Activated CD4-positive, alpha-beta T cell treated with anti-CD3 and anti-CD28 coated beads for 1 hour (primary cell): Measurements from ENCODE around the gene NAA30.
"Not testable (repeated sequence)": the region's sequence is repeated elsewhere in the genome, so short reads cannot be mapped to it uniquely, and the experiment has no call there.

Experiments used
- DNase-seq: peaks from one replicate; pipeline ENCODE4 v3.0.0-alpha.2; 2020

Gene NAA30

DNA sequence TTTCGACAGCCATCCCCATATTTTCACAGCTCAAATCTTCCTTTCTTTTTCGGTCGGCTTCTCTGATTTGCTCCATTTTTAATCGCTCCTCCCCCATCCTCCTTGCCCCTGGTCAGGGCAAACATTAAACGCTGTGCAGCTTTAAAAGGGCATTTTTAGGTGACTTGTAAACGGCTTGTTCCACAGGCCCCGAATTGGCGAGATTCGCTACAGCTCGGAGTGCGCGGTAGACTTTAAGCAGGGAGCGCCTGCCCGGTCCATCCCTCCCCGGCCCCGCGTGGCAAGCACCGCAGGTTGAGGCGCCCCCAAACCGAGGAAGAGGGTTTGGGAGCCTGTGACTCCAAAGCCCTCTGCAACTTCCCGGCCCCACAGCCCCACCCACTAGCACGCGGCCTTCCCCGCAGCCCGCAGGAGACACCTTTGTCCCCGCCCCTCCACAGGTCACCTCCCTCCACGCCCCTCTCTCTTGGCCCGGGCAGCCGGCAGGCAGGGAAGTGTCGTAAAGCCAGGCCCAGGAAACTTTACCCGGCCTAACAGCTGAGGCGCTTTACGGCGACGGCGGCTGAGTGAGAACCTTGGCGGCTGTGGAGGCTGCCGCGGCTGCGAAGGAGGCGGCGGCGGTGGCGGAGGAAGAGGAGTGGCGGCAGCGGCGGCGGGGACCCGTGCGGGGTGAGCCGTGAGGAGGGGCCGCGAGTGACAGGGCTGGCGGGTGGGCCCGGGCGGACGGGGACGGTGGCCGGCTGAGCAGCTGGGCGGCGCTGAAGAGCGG is at the start of gene NAA30:
NAA30 (plus strand) TSS at position 550 of the 769 bp plus-strand sequence. CDS start 372 bp downstream, outside the sequence.
- peak; percentile 87 for DNase-seq

DNA sequence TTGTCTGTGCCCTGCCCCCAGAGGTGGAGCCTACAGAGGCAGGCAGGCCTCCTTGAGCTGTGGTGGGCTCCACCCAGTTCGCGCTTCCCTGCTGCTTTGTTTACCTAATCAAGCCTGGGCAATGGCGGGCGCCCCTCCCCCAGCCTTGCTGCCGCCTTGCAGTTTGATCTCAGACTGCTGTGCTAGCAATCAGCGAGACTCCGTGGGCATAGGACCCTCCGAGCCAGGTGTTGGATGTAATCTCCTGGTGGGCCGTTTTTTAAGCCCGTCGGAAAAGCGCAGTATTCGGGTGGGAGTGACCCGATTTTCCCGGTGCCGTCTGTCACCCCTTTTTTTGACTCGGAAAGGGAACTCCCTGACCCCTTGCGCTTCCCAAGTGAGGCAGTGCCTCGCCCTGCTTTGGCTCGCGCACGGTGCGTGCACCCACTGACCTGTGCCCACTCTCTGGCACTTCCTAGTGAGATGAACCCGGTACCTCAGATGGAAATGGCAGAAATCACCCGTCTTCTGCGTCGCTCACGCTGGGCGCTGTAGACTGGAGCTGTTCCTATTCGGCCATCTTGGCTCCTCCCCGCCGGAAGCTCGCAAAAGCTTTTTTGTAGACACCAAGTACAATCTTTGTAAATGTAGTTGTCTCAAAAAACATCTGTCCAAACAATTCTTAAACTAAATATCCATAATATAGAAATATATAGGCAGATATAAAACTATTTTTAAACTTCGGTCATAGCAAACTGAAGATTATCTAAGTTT is 46.7 kb upstream of the NAA30 start:
- DNase-seq, result not testable (repeated sequence)

DNA sequence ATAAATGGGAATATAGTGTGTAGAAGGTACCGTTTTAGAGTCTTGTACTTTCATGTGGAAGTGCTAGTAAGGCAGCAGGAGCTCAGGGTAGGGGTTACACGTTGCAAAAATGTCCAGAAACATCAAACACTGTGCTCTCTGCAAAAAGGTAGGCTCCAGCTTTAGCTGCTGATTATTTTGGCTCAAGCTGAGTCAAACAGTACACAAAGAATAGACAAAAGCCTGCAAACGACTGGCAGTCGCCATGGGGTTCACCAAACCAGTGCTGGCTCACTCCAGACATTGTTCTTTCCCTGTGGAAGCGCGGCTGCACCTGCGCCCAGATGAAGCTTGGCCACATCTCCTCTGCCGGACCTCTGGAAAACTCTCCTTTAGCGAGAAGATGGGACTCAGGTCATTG is 45.3 kb upstream of the NAA30 start:
- no peak for DNase-seq

- no peak for DNase-seq
These were observed 43.6 kb upstream of the NAA30 start for GRCh38 chr14:57346741-57347140.

DNA sequence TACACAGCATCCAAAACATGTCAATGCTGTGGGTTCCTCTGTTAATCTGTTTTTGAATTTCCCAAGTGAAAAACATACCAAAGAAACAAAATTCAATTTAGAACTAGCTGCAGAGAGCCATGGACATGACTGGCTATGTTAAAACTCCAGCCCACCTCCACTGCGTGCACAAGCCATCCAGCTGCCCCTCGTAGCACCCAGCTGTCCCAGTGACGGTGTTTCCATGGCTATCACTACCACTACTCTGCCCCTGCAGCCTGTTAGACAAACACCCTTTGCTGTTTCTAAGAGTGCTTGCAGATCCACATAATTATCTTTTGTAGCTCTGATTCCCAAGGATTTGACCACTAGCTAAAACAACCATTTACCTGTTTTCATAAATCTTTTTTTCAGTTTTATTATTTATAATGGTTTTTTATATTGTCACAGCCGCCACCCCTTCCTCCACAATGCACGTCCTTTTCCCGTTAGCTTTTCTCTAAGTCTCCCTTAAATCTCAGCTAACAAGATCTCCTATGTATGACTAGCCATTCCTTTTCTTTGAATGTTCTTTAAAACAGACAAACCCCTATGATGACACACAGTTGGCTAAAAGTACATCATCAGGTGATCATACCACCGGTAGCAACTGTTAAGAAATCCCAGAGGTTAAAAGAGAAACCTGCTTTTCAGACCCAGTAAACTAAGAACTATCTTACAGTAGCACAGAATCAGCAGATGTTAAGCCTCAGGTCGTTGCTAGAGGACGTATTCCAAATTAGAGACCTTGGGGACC is 37.8 kb upstream of the NAA30 start:
- DNase-seq, result no peak

DNA sequence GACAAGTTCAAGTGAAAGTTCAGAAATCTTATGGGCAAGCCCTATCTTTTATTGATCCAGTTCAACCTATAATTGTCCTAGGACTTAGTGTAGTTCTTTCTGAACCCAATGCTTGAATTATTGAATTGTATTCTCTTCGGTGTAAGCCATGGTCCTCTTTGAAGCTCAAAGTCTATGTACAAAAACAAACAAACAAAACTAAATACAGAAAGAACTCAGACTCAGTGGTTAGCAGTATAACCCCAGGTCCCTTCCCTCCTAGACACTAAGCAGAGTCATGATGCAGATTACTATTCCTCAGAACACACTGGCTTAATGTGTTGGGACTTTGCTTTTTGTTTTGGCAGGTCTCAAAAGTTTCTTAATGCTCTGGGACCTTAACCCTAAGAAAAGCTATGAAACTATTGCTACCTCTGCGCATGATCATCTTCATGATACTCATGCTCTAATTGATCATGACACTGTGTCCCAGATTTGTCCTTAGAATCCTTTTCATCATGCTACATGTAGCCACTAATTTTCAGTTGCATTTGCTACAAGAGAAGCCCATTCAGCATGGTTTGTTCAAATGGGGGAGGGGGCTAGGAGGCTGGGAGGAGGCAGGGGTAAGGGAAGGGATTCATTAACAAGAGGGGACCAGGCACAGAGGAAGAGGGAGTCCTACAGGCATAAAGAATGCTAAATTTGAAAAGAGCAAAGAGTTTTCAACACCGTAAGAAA is 35.1 kb upstream of the NAA30 start:
- DNase-seq, result no peak

GRCh38 chr14:57362361-57362760 is 28.0 kb upstream of the NAA30 start:
- no peak for DNase-seq

- DNase-seq, result no peak
These were observed 25.5 kb upstream of the NAA30 start for GRCh38 chr14:57364659-57365450.

DNA sequence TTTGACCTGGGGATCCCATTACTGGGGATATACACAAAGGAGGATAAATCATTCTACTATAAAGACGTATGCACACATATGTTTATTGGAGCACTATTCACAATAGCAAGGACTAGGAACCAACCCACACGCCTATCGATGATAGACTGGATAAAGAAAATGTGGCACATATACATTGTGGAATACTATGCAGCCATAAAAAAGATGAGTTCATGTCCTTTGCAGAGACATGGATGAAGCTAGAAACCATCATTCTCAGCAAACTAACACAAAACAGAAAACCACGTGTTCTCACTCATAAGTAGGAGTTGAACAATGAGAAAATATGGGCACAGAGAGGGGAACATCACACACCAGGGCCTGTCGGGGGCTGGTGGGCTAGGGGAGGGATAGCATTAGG is 20.2 kb upstream of the NAA30 start:
- DNase-seq, result not testable (repeated sequence)

DNA sequence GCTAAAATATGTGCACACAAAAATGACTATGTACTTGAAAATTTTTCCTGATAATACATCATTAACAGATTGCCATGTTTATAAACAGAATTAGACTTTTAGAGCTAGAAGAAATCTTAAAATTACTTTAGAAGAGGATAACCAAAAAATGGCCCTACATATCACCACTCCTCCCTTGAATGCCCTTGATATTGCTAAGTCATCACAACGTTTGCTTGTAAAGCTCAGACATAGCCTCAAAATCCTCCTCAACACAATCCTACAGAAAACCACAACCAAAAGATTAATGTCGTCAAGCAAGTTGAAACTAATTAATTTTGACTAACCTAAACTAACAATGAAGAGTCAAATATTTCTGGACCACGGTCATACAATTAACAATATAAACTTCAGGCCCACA is 19.4 kb upstream of the NAA30 start:
- DNase-seq, result no peak

DNA sequence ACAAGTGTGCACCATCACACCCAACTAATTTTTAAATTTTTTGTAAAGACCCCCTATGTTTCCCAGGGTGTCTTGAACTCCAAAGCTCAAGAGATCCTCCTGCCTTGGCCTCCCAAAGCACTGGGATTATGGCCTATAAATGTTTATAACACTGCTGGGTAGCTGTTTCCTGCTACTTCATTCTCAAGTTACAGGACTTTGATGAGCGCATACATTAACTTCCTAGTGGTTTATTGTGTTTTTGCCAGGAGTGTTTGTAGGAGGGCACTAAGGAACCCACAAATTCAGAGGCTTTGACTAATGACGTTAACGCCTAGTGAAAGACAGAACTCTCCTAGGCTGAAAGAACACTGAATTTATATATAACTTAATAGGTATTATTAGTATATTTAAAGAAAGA is 15.2 kb upstream of the NAA30 start:
- DNase-seq, result no peak

DNA sequence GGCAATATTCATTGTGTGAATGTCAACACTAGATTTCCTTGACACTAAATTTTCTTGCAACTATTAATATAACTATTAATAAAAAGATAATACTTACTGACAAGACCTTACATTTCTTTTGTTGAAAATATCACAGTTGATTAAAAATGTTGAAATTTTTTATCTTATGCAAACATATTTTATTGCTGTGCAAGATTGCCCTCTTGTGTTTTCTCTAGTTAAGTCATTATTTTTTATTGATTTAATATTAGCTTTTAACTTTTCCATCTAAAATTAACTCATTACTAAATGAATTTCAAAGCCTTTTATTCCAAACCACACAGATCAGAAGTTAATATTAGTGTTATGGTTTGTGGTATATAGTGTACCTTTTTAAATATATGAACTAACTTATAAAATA is 11.7 kb upstream of the NAA30 start:
- no peak for DNase-seq

GRCh38 chr14:57380935-57381334 is 9.5 kb upstream of the NAA30 start:
- DNase-seq, result no peak

DNA sequence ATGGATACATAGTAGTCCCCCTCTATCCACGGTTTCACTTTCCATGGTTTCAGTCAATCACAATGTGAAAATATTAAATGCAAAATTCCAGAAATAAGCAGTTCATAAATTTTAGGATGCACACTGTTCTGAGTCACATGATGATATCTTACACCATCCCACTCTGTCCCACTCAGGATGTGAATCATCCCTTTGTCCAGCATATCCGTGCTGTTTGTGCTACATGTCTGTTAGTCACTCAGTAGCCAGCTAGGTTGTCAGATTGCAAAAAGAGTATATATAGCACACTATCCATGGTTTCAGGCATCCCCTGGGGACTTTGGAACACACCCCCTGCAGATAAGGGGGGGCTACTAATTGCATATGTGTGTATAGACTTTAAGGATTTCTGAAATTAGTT is 8.1 kb upstream of the NAA30 start:
- no peak for DNase-seq

DNA sequence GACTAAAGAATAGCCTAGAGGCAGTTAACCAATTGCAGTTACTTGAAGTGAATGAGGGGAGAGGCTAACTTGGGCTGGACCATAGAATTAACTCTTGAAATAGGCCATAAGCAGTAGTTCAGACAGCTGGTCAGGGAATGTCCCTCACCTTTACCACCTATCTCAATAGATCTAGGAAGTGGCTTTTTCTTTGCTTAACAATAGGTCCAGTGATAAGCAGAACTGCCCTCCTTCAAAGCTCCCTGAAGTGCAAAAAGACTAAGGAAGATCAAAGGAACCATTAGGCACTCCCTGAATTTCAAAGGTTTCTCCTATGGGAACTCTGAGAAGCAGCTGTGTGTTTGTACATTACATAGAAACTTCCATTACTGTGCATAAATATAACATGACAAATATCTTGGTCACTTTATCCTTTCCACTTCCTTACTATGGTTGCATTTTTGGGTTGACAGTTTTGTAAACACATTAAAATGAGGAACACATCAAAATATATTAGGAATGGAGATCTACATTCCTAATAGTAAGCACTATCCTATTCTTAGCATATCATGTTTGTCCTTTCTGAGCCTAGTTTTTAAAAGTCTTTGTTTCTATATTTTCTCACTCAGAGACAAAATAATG is 7.2 kb upstream of the NAA30 start:
- no peak for DNase-seq

DNA sequence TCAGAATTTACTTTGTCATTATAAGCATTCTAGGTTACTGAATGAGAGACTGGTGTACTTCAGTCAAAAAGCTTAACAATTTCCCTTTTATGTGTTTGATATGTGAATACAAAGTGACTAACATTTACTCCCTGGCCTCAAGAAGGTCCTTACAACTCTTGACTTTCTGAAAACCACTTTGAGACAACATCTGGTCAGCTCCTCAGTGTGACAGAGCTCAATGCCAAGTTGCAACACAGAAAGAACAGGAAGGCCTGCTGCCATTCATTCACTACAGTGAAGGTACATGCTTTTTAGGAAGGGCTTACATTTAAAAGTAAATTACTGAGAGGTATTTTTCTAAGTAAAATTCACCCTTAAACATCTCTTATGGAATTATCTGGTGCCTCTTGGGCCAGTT is 2.3 kb upstream of the NAA30 start:
- no peak for DNase-seq

GRCh38 chr14:57389646-57390036 is 745 bp upstream of the NAA30 start:
- DNase-seq, result no peak

GRCh38 chr14:57390806-57391516 is 575 bp downstream of the NAA30 start:
- DNase-seq, result peak; percentile 19

DNA sequence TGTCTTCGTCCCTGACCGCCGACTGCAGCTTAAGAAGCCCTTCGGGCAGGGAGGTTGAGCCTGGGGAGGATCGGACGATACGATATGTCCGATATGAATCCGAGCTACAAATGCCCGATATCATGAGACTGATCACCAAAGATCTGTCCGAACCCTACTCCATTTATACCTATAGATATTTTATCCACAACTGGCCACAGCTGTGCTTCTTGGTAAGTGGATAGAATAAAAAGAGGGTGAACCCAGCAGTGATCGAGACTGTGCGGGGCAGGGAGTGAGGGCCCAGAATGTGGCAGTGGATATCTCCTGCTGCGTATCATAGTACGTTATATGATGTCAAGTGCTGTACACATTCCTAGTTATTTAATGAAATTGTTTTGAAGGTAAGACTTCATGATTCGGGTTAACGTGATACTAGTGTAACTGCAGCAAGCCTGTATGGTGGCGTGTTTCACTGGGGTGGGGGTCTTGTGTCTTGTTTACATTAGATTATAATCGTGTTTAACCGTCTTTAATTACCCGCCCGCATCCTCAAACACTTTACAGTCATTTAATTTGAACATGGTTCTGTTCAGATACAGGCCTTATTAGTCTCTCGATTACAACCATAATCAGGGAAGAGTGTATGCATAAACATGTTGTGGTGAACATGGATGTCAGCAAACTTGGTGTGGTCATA is 1.3 kb downstream of the NAA30 start:
- no peak for DNase-seq

- DNase-seq, result no peak
These were observed 2.4 kb downstream of the NAA30 start for GRCh38 chr14:57392830-57393229.
